Fibroblast of lung (primary cell): ENCODE results near the gene TENM4.

Source experiments
- EZH2 ChIP-seq: IDR thresholded peaks from 2 replicates; pipeline ENCODE4 v1.5.1; 2012; ENCODE audit warnings: low read length, control low read depth, mild to moderate bottlenecking; ENCODE audit errors: missing control alignments
- TF ChIP-seq, protein P1 (sequence below), 2 donors: IDR thresholded peaks in 1 of 2; conservative IDR thresholded peaks in 1 of 2; 1 replicate in 1 of 2; 2 replicates in 1 of 2; pipeline ENCODE4 v1.5.1; 2011 to 2012; ENCODE audit warnings: low read length in 2 of 2, control low read depth in 1 of 2, inconsistent platforms in 1 of 2, low read depth in 1 of 2, mild to moderate bottlenecking in 1 of 2

DNA sequence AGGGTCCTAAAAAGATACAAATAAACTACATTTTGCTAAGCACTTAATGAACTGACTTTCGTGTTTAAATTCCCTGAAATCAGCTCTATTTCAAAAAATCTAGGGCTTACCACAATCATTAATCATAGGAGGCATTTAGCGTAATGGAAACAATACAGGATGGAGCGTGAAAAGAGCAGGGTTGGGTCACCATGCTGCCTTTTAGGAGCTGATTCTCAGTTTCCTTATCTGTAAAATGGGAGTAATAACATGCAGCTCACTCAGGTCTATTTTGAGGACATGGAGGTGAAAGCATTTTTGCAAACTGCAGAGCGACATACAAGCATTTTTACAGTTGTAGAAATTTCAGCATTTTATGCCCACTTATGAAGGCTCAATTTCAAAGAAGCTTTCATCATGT is 407.0 kb downstream of the TENM4 start:
- TF ChIP-seq, protein P1, sequence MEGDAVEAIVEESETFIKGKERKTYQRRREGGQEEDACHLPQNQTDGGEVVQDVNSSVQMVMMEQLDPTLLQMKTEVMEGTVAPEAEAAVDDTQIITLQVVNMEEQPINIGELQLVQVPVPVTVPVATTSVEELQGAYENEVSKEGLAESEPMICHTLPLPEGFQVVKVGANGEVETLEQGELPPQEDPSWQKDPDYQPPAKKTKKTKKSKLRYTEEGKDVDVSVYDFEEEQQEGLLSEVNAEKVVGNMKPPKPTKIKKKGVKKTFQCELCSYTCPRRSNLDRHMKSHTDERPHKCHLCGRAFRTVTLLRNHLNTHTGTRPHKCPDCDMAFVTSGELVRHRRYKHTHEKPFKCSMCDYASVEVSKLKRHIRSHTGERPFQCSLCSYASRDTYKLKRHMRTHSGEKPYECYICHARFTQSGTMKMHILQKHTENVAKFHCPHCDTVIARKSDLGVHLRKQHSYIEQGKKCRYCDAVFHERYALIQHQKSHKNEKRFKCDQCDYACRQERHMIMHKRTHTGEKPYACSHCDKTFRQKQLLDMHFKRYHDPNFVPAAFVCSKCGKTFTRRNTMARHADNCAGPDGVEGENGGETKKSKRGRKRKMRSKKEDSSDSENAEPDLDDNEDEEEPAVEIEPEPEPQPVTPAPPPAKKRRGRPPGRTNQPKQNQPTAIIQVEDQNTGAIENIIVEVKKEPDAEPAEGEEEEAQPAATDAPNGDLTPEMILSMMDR (conservative IDR thresholded peaks at IDR 0.05 in 1 of 2, IDR thresholded peaks at IDR 0.05 in 1 of 2; ENCODE audit: low read depth in 1 of 2, low read length in 2 of 2) = no peak
- TF ChIP-seq EZH2 = no peak
